ENCODE results near the gene SLC9A3. TPM values are rescaled to one million over a fixed set of nuclear protein-coding genes. Genes with fewer than 3 reads are reported as not detected.
"Not testable (repeated sequence)": the region's sequence is repeated elsewhere in the genome, so short reads cannot be mapped to it uniquely, and the experiment has no call there.

The SLC9A3 gene
- total RNA-seq, 6 donors from 2014 or later = 1.0 to 4.1 (median 1.9) TPM

GRCh38 chr5:490116-491106 lies 33.8 kb downstream of the SLC9A3 start:
- H3K4me1 ChIP-seq = peaks cover 0 to 4% (median 0%) of the 10 kb centered on the region in 4 donors
- peaks cover 0 to 6% (median 2%) of the 10 kb centered on the region in 4 donors for H3K27me3 ChIP-seq
- 80 to 87% methylated on average over 25 to 47 of the region's 48 CpGs for WGBS, 2 donors
- TF ChIP-seq POLR2AphosphoS5 (IDR thresholded peaks at IDR 0.05) = no peak
- no peak overlapping the region for H3K4me3 ChIP-seq
- H3K27ac ChIP-seq = no peak overlapping the region
- H3K9me3 ChIP-seq = no peaks in the 10 kb centered on the region
- DNase-seq = peak in 1 of 2 donors; percentile 71
- no peak for ATAC-seq (ENCODE audit: low FRiP score in 2 of 2)
- H3K36me3 ChIP-seq = no peaks in the 10 kb centered on the region

GRCh38 chr5:489689-490080 lies 34.6 kb downstream of the SLC9A3 start:
- no peak overlapping the region for H3K4me3 ChIP-seq
- H3K36me3 ChIP-seq = no peaks in the 10 kb centered on the region
- no peaks in the 10 kb centered on the region for H3K9me3 ChIP-seq
- H3K27ac ChIP-seq = no peak overlapping the region
- DNase-seq (peak in 1 of 2 donors; percentile 75), ATAC-seq (ENCODE audit: low FRiP score in 2 of 2) (no peak)
- WGBS, 2 donors = 81 to 87% methylated on average over 17 to 21 of the region's 21 CpGs
- no peak for TF ChIP-seq EP300 (IDR thresholded peaks at IDR 0.05)
- TF ChIP-seq POLR2A (IDR thresholded peaks at IDR 0.05) = no peak
- TF ChIP-seq CTCF (IDR thresholded peaks at IDR 0.05) = no peak
- TF ChIP-seq POLR2AphosphoS5 (IDR thresholded peaks at IDR 0.05) = no peak
- H3K27me3 ChIP-seq = peaks cover 0 to 6% (median 2%) of the 10 kb centered on the region in 4 donors
- H3K4me1 ChIP-seq = peaks cover 0 to 4% (median 0%) of the 10 kb centered on the region in 4 donors

GRCh38 chr5:488744-489688 lies 35.2 kb downstream of the SLC9A3 start:
- peaks cover 0 to 6% (median 2%) of the 10 kb centered on the region in 4 donors for H3K27me3 ChIP-seq
- peak in 1 of 2 donors; percentile 74 for DNase-seq

GRCh38 chr5:488241-488640 lies 36.0 kb downstream of the SLC9A3 start:
- Histone ChIP-seq H3K27ac (no peak overlapping the region), H3K27me3 (peaks cover 0 to 3% (median 0%) of the 10 kb centered on the region in 4 donors), H3K36me3 (no peaks in the 10 kb centered on the region), H3K4me1 (peaks cover 0 to 4% (median 0%) of the 10 kb centered on the region in 4 donors), H3K4me3 (no peak overlapping the region), H3K9me3 (no peaks in the 10 kb centered on the region)
- ATAC-seq (ENCODE audit: low FRiP score in 2 of 2) (no peak), DNase-seq (peak in 1 of 2 donors; percentile 82)
- WGBS, 2 donors = 85 to 89% methylated on average over 15 to 23 of the region's 33 CpGs
- TF ChIP-seq EP300 (IDR thresholded peaks at IDR 0.05) (no peak), POLR2AphosphoS5 (IDR thresholded peaks at IDR 0.05) (no peak), POLR2A (IDR thresholded peaks at IDR 0.05) (no peak), CTCF (IDR thresholded peaks at IDR 0.05) (no peak)

More at GRCh38 chr5:488744-489688, 35.2 kb downstream of the SLC9A3 start:
- 56 to 77% methylated on average over 12 to 40 of the region's 40 CpGs for WGBS, 2 donors
- Histone ChIP-seq H3K9me3 (no peaks in the 10 kb centered on the region), H3K4me3 (no peak overlapping the region), H3K36me3 (no peaks in the 10 kb centered on the region), H3K4me1 (peaks cover 0 to 4% (median 0%) of the 10 kb centered on the region in 4 donors), H3K27ac (no peak overlapping the region)
- no peak for TF ChIP-seq CTCF (IDR thresholded peaks at IDR 0.05)
- TF ChIP-seq POLR2A (IDR thresholded peaks at IDR 0.05) = no peak
- TF ChIP-seq EP300 (IDR thresholded peaks at IDR 0.05) = no peak
- no peak for TF ChIP-seq POLR2AphosphoS5 (IDR thresholded peaks at IDR 0.05)
- ATAC-seq (ENCODE audit: low FRiP score in 2 of 2) = no peak

GRCh38 chr5:486597-486996 lies 37.7 kb downstream of the SLC9A3 start:
- H3K9me3 ChIP-seq; H3K27me3 ChIP-seq; H3K36me3 ChIP-seq; ATAC-seq (ENCODE audit: low FRiP score in 2 of 2); H3K4me3 ChIP-seq; H3K4me1 ChIP-seq; H3K27ac ChIP-seq: not testable (repeated sequence)
- 85 to 92% methylated on average over 9 to 16 of the region's 22 CpGs for WGBS, 2 donors
- DNase-seq = peak in 1 of 2 donors; percentile 69
